ENCODE measurements around the gene ZPR1.
"Not testable (repeated sequence)": the region's sequence is repeated elsewhere in the genome, so short reads cannot be mapped to it uniquely, and the experiment has no call there.

- not testable (repeated sequence) for TF ChIP-seq CTCF (conservative IDR thresholded peaks at IDR 0.05; ENCODE audit: low read depth, low read length); EZH2 (IDR thresholded peaks at IDR 0.05; ENCODE audit: low read length, unreplicated experiment)
These were observed 13.8 kb upstream of the ZPR1 start for GRCh38 chr11:116801662-116802061.

Measured in PC-3 (cell line).